Measurements from ENCODE around the gene KCNN3.

The KCNN3 gene

GRCh38 chr1:154791292-154792166 lies 78.6 kb downstream of the KCNN3 start:
- DNase-seq, result peak; percentile 35

GRCh38 chr1:154788886-154789285 lies 81.2 kb downstream of the KCNN3 start:
- DNase-seq, result no peak

GRCh38 chr1:154788110-154788870 lies 81.8 kb downstream of the KCNN3 start:
- no peak for DNase-seq

GRCh38 chr1:154786804-154787570 lies 83.1 kb downstream of the KCNN3 start:
- DNase-seq, result no peak

- no peak for DNase-seq
Measured at GRCh38 chr1:154784924-154785531, 85.1 kb downstream of the KCNN3 start.

GRCh38 chr1:154784416-154784815 lies 85.7 kb downstream of the KCNN3 start:
- DNase-seq, result no peak

- no peak for DNase-seq
Measured at GRCh38 chr1:154783976-154784375, 86.1 kb downstream of the KCNN3 start.

GRCh38 chr1:154780541-154780940 lies 89.5 kb downstream of the KCNN3 start:
- no peak for DNase-seq

GRCh38 chr1:154779551-154780189 lies 90.4 kb downstream of the KCNN3 start:
- no peak for DNase-seq

GRCh38 chr1:154778944-154779343 lies 91.1 kb downstream of the KCNN3 start:
- DNase-seq, result no peak

GRCh38 chr1:154778275-154778674 lies 91.8 kb downstream of the KCNN3 start:
- DNase-seq, result no peak

- no peak for DNase-seq
Measured at GRCh38 chr1:154777781-154778180, 92.3 kb downstream of the KCNN3 start.

- DNase-seq, result no peak
Measured at GRCh38 chr1:154777154-154777553, 92.9 kb downstream of the KCNN3 start.

GRCh38 chr1:154775621-154776605 lies 94.2 kb downstream of the KCNN3 start:
- DNase-seq, result no peak

GRCh38 chr1:154774175-154774855 lies 95.8 kb downstream of the KCNN3 start:
- DNase-seq, result no peak

- no peak for DNase-seq
Measured at GRCh38 chr1:154773551-154773950, 96.5 kb downstream of the KCNN3 start.

GRCh38 chr1:154772606-154773506 lies 97.2 kb downstream of the KCNN3 start:
- DNase-seq, result no peak

- DNase-seq, result no peak
Measured at GRCh38 chr1:154772056-154772455, 98.0 kb downstream of the KCNN3 start.

All from fibroblast of skin of back (primary cell).